Activated CD4-positive, alpha-beta T cell treated with anti-CD3 and anti-CD28 coated beads, Interleukin-10, Interleukin-2, amounts not matched to agents 100 ng/mL and 50 ng/mL, durations not matched to agents 16 hours and 8 hours (primary cell): ENCODE measurements around the gene FFAR2.
"Not testable (repeated sequence)": the region's sequence is repeated elsewhere in the genome, so short reads cannot be mapped to it uniquely, and the experiment has no call there.

Experiments used
- DNase-seq: peaks from one replicate; pipeline ENCODE4 v3.0.0-alpha.2; 2020

The FFAR2 gene

GRCh38 chr19:35458192-35458591 is 10.1 kb downstream of the FFAR2 start:
- DNase-seq = no peak

GRCh38 chr19:35458731-35459391 is 10.8 kb downstream of the FFAR2 start:
- no peak for DNase-seq

GRCh38 chr19:35459414-35460082 is 11.5 kb downstream of the FFAR2 start:
- DNase-seq = no peak

- DNase-seq = no peak
Observed at GRCh38 chr19:35460608-35461007, 12.6 kb downstream of the FFAR2 start.

GRCh38 chr19:35461060-35461459 is 13.0 kb downstream of the FFAR2 start:
- DNase-seq = no peak

GRCh38 chr19:35461788-35462187 is 13.7 kb downstream of the FFAR2 start:
- DNase-seq = not testable (repeated sequence)

- peak; percentile 77 for DNase-seq
Observed at GRCh38 chr19:35462476-35462953, 14.5 kb downstream of the FFAR2 start.

GRCh38 chr19:35462956-35463355 is 14.9 kb downstream of the FFAR2 start:
- DNase-seq = not testable (repeated sequence)

GRCh38 chr19:35466259-35466658 is 18.2 kb downstream of the FFAR2 start:
- DNase-seq = no peak

GRCh38 chr19:35468637-35469036 is 20.6 kb downstream of the FFAR2 start:
- peak; percentile 62 for DNase-seq

GRCh38 chr19:35470128-35470527 is 22.1 kb downstream of the FFAR2 start:
- no peak for DNase-seq

- DNase-seq = not testable (repeated sequence)
Observed at GRCh38 chr19:35471075-35471474, 23.0 kb downstream of the FFAR2 start.

- no peak for DNase-seq
Observed at GRCh38 chr19:35471946-35472345, 23.9 kb downstream of the FFAR2 start.

- no peak for DNase-seq
Observed at GRCh38 chr19:35474104-35474503, 26.0 kb downstream of the FFAR2 start.

- DNase-seq = not testable (repeated sequence)
Observed at GRCh38 chr19:35474594-35474993, 26.5 kb downstream of the FFAR2 start.

GRCh38 chr19:35476149-35476548 is 28.1 kb downstream of the FFAR2 start:
- DNase-seq = peak; percentile 15

GRCh38 chr19:35478794-35479677 is 31.0 kb downstream of the FFAR2 start:
- no peak for DNase-seq

- no peak for DNase-seq
Observed at GRCh38 chr19:35483089-35483488, 35.0 kb downstream of the FFAR2 start.

GRCh38 chr19:35484252-35485036 is 36.4 kb downstream of the FFAR2 start:
- no peak for DNase-seq

GRCh38 chr19:35486268-35486708 is 38.2 kb downstream of the FFAR2 start:
- DNase-seq = no peak

- DNase-seq = no peak
Observed at GRCh38 chr19:35487656-35488182, 39.7 kb downstream of the FFAR2 start.

GRCh38 chr19:35488677-35489076 is 40.6 kb downstream of the FFAR2 start:
- no peak for DNase-seq
